GM12878 (cell line): ENCODE results near the gene EEF1A2. TPM values are rescaled to one million over a fixed set of nuclear protein-coding genes. Genes with fewer than 3 reads are reported as not detected.

Source experiments
- ATAC-seq: fragments of 200-7000 bp; cut with Tn5 transposase; 3 replicates; pipeline ENCODE4 v1.9.1; 2020; ENCODE audit warnings: mild to moderate bottlenecking, moderate library complexity
- BruUV-seq: library from RNA; stranded (reverse); fragments of 400-500 nt; replicated peaks from 2 replicates; lab custom pipeline; 2021; lab: Mats Ljungman, UMichigan
- CTCF ChIA-PET: fragments of 300-600 bp; sonication (Branson Sonifier 250); formaldehyde crosslinking; extraction: SDS; loops from one replicate; lab custom pipeline; 2021; ENCODE audit warnings: inconsistent platforms; lab: Yijun Ruan, JAX
- POLR2A ChIA-PET: fragments of 350-600 bp; formaldehyde crosslinking; extraction: SDS; loops from one replicate; lab custom pipeline; 2021; ENCODE audit warnings: inconsistent platforms; lab: Charles Lee
- RAD21 ChIA-PET: fragments of 300-600 bp; sonication (Branson Sonifier 250); formaldehyde crosslinking; loops from one replicate; lab custom pipeline; 2023; ENCODE audit warnings: antibody characterized with exemption; ENCODE audit not compliant: unreplicated experiment; lab: Charles Lee
- SMC1A ChIA-PET: fragments of 300-600 bp; sonication (Branson Sonifier 250); formaldehyde crosslinking; loops from one replicate; lab custom pipeline; 2023; ENCODE audit not compliant: unreplicated experiment, uncharacterized antibody; lab: Charles Lee
- DNase-seq: peaks from one replicate; pipeline ENCODE4 v3.0.0-alpha.2; 2011; ENCODE audit warnings: low read depth, low spot score
- FAIRE-seq: peaks from 3 replicates; lab custom pipeline; 2011; peaks lifted over from hg19 to GRCh38; lab: Jason Lieb, UNC
- H2AFZ ChIP-seq: 2 replicates; pipeline ENCODE4 v1.6.0; 2011; ENCODE audit warnings: low read depth, low read length, control low read depth; ENCODE audit not compliant: control insufficient read depth
- H3K27ac ChIP-seq: 2 replicates; pipeline ENCODE4 v1.5.1; 2011; ENCODE audit warnings: control low read depth; ENCODE audit not compliant: control insufficient read depth, insufficient read depth
- H3K27me3 ChIP-seq, 2 experiments: replicated peaks in 1 of 2; 2 replicates each; pipeline versions ENCODE4 v1.6.0 to v1.6.1; 2011; ENCODE audit warnings: low read length in 1 of 2; ENCODE audit not compliant: control insufficient read depth in 2 of 2, insufficient read depth in 2 of 2
- H3K36me3 ChIP-seq, 2 experiments: 2 replicates each; pipeline ENCODE4 v1.5.1; 2011; ENCODE audit warnings: low read length in 1 of 2; ENCODE audit not compliant: control insufficient read depth in 2 of 2, insufficient read depth in 2 of 2
- H3K4me1 ChIP-seq: 2 replicates; pipeline ENCODE4 v1.6.1; 2011; ENCODE audit warnings: mild to moderate bottlenecking, low read length, moderate library complexity, mixed read lengths; ENCODE audit not compliant: control insufficient read depth, insufficient read depth
- H3K4me2 ChIP-seq: 2 replicates; pipeline ENCODE4 v1.6.0; 2011; ENCODE audit warnings: control low read depth; ENCODE audit not compliant: control insufficient read depth, insufficient read depth
- H3K4me3 ChIP-seq: fragments of 200-600 bp; sonication (generic); 2 replicates; pipeline ENCODE4 v1.5.1; 2016
- H3K79me2 ChIP-seq: 2 replicates; pipeline ENCODE4 v1.6.0; 2011; ENCODE audit warnings: low read length; ENCODE audit not compliant: control insufficient read depth, insufficient read depth
- H3K9ac ChIP-seq: 2 replicates; pipeline ENCODE4 v1.8.0; 2011; ENCODE audit warnings: low read length, control low read depth, mixed read lengths; ENCODE audit not compliant: control insufficient read depth, insufficient read depth
- H3K9me3 ChIP-seq: replicated peaks from 3 replicates; pipeline ENCODE4 v1.5.1; 2011; ENCODE audit warnings: mild to moderate bottlenecking, low read length; ENCODE audit not compliant: control insufficient read depth, insufficient read depth
- H4K20me1 ChIP-seq: 2 replicates; pipeline ENCODE4 v1.6.0; 2011; ENCODE audit not compliant: control insufficient read depth, insufficient read depth
- BCLAF1 ChIP-seq: fragments of 450-650 bp; IDR thresholded peaks from 2 replicates; pipeline ENCODE4 v1.6.1; 2017; ENCODE audit warnings: antibody characterized with exemption, mild to moderate bottlenecking, moderate library complexity
- BHLHE40 ChIP-seq, 2 experiments: fragments of 450-650 bp in 1 of 2; IDR thresholded peaks; 2 replicates each; pipeline ENCODE4 v1.6.1; 2011 to 2017; ENCODE audit warnings: low read depth in 2 of 2, borderline replicate concordance in 1 of 2, improper control_type of control experiment in 1 of 2, low read length in 1 of 2, mild to moderate bottlenecking in 1 of 2
- CREM ChIP-seq: IDR thresholded peaks from 2 replicates; pipeline ENCODE4 v1.6.1; 2014; ENCODE audit warnings: antibody characterized with exemption, low read depth
- CTCF ChIP-seq, 3 experiments: IDR thresholded peaks in 2 of 3; conservative IDR thresholded peaks in 1 of 3; 2 replicates each; pipeline ENCODE4 v1.5.1; 2011; ENCODE audit warnings: low read depth in 3 of 3, low read length in 3 of 3, mild to moderate bottlenecking in 3 of 3, control low read depth in 2 of 3, moderate library complexity in 2 of 3, inconsistent platforms in 1 of 3, mixed read lengths in 1 of 3; ENCODE audit not compliant: control insufficient read depth in 2 of 3, insufficient read depth in 1 of 3; ENCODE audit errors: extremely low read depth in 1 of 3
- ELK1 ChIP-seq: IDR thresholded peaks from 2 replicates; pipeline ENCODE4 v1.6.1; 2012; ENCODE audit warnings: low read depth, low read length, improper control_type of control experiment
- GATAD2B ChIP-seq: fragments of 450-650 bp; conservative IDR thresholded peaks from 2 replicates; pipeline ENCODE4 v1.6.1; 2017; ENCODE audit warnings: low read depth, mild to moderate bottlenecking, moderate library complexity
- JUNB ChIP-seq: IDR thresholded peaks from 2 replicates; pipeline ENCODE4 v1.6.1; 2016; ENCODE audit warnings: antibody characterized with exemption, mild to moderate bottlenecking
- MYC ChIP-seq: IDR thresholded peaks from 2 replicates; pipeline ENCODE4 v1.6.1; 2011; ENCODE audit warnings: mild to moderate bottlenecking, low read length, moderate library complexity, inconsistent platforms; ENCODE audit not compliant: insufficient read depth, insufficient replicate concordance, insufficient read length, severe bottlenecking
- NRF1 ChIP-seq: conservative IDR thresholded peaks from 2 replicates; pipeline ENCODE4 v1.6.1; 2011; ENCODE audit warnings: mild to moderate bottlenecking, low read depth, low read length, improper control_type of control experiment
- RAD21 ChIP-seq: IDR thresholded peaks from 2 replicates; pipeline ENCODE4 v1.6.1; 2011; ENCODE audit warnings: mild to moderate bottlenecking, low read depth, low read length, moderate library complexity; ENCODE audit not compliant: insufficient read depth
- SMARCA5 ChIP-seq: fragments of 450-650 bp; IDR thresholded peaks from 2 replicates; pipeline ENCODE4 v1.6.1; 2017; ENCODE audit warnings: mild to moderate bottlenecking
- TCF12 ChIP-seq: IDR thresholded peaks from 2 replicates; pipeline ENCODE4 v1.6.1; 2011; ENCODE audit warnings: low read depth, mild to moderate bottlenecking, low read length
- TCF3 ChIP-seq: IDR thresholded peaks from 2 replicates; pipeline ENCODE4 v1.6.1; 2012; ENCODE audit warnings: low read depth, mild to moderate bottlenecking, low read length, borderline replicate concordance; ENCODE audit not compliant: insufficient read depth
- YY1 ChIP-seq: IDR thresholded peaks from 2 replicates; pipeline ENCODE4 v1.6.1; 2011; ENCODE audit warnings: low read depth, mild to moderate bottlenecking, low read length
- ZNF217 ChIP-seq: fragments of 450-650 bp; IDR thresholded peaks from 2 replicates; pipeline ENCODE4 v1.6.1; 2017; ENCODE audit warnings: antibody characterized with exemption, mild to moderate bottlenecking
- WGBS: methylation state at CpG from one replicate; pipeline ENCODE4 v1.1.6; 2016; ENCODE audit warnings: low lambda C conversion rate; ENCODE audit not compliant: insufficient replicate concordance, insufficient coverage; ENCODE audit errors: missing lambda C conversion rate; 5-methylcytosine and 5-hydroxymethylcytosine counted together
- in situ Hi-C: fragments of 300-500 bp; cut with MboI; formaldehyde crosslinking; loops from 9 replicates; pipeline ENCODE4 v1.14.3; 2018; ENCODE audit warnings: mixed read lengths
- intact Hi-C: fragments of 100-400 bp; cut with micrococcal nuclease; formaldehyde crosslinking; loops from one replicate; pipeline ENCODE4 v1.14.2; 2022; ENCODE audit not compliant: unreplicated experiment
- polyA plus RNA-seq, 11 experiments: library from polyadenylated mRNA; depleted of rRNA in 4 of 11; unstranded in 6 of 11; stranded (reverse) in 5 of 11; fragments of >200 nt; fragmentation: Nextera tagmentation in 4 of 11; fragmentation: Illumina TruSeq in 1 of 11; extraction: Ambion mirVana in 4 of 11; extraction: Trizol in 1 of 11; gene quantifications; 1 replicate in 1 of 11; 2 replicates in 10 of 11; pipeline versions ENCODE4 v1.2.1 to v1.2.3, GENCODE V29; 2011 to 2016; ENCODE audit warnings: inconsistent platforms in 2 of 11, missing spikeins in 2 of 11, low read depth in 1 of 11
- total RNA-seq, 4 experiments: library from RNA; depleted of rRNA in 3 of 4; stranded (reverse); fragments of >200 nt in 3 of 4; fragmentation: Illumina TruSeq in 1 of 4; extraction: Trizol in 1 of 4; gene quantifications; 2 replicates each; pipeline versions ENCODE4 v1.2.1 to v1.2.3, GENCODE V29; 2013 to 2021

Gene EEF1A2
- total and polyA plus RNA-seq, 10 of the 15 experiments (the other 5 are each of a cell fraction or from before 2014, with no cell fraction given): 0.56 TPM; not detected in 9

GRCh38 chr20:63495741-63496595, 2.9 kb downstream of the EEF1A2 start:
- ChIA-PET RAD21 (interaction anchor here (0.6 to 1.7 kb wide), 5 partner anchors 22 to 146 kb away, joined by 3 to 12 read pairs (median 3); partner anchors contain the start of genes HELZ2 and PTK6), CTCF (interaction anchor here (0.7 to 2.6 kb wide), 16 partner anchors 8 to 597 kb away, joined by 3 to 19 read pairs (median 3); partner anchors contain the start of genes HELZ2 and PTK6), POLR2A (no interaction called here), SMC1A (interaction anchor here (0.7 to 2.3 kb wide), 4 partner anchors 33 to 273 kb away, joined by 3 to 12 read pairs (median 4); partner anchors contain the start of genes HELZ2 and PTK6)
- DNase-seq: no peak
- Histone ChIP-seq H3K4me3 (no peak overlapping the region), H2AFZ (no peak overlapping the region), H4K20me1 (no peaks in the 10 kb centered on the region), H3K9me3 (no peaks in the 10 kb centered on the region), H3K36me3 (no peaks in the 10 kb centered on the region), H3K27me3 (peaks cover 1 to 4% of the 10 kb centered on the region in 2 experiments; a peak in 3 of 4 replicates), H3K4me1 (no peaks in the 10 kb centered on the region), H3K27ac (no peak overlapping the region), H3K9ac (no peak overlapping the region), H3K4me2 (peak overlapping the region; percentile 59), H3K79me2 (no peaks in the 10 kb centered on the region)
- in situ Hi-C loops (no loop called here), intact Hi-C loops (no loop called here)
- peak; percentile 91 for ATAC-seq
- FAIRE-seq: no peak
- BruUV-seq: no TSS peak
- WGBS: 16% methylated on average over 48 of the region's 48 CpGs
- TF ChIP-seq NRF1 (no peak), YY1 (peak; percentile 66), JUNB (no peak), MYC (no peak), CREM (0 out of 2 replicates have a peak, but pooled peaks have one; percentile 13), TCF3 (0 out of 2 replicates have a peak, but pooled peaks have one; percentile 59), BCLAF1 (no peak), RAD21 (peak; percentile 63), SMARCA5 (no peak), GATAD2B (0 out of 2 replicates have a peak, but pooled peaks have one; percentile 18), BHLHE40 (IDR thresholded peaks at IDR 0.05; ENCODE audit: borderline replicate concordance in 1 of 2, low read depth in 2 of 2, low read length in 1 of 2) (peak in 1 of 2 experiments; percentile 38; a peak in 1 of 4 replicates), ELK1 (no peak), TCF12 (peak; percentile 76), CTCF (IDR thresholded peaks at IDR 0.05 in 2 of 3, conservative IDR thresholded peaks at IDR 0.05 in 1 of 3; ENCODE audit: control insufficient read depth in 2 of 3, extremely low read depth in 1 of 3, insufficient read depth in 1 of 3, low read depth in 3 of 3, low read length in 3 of 3) (peak; percentile 80 to 92 (median 86)), ZNF217 (no peak)
